A549 (cell line): ENCODE data around the gene MSANTD1. TPM values are rescaled to one million over a fixed set of nuclear protein-coding genes. Genes with fewer than 3 reads are reported as not detected.

Experiments
- ATAC-seq, 2 experiments: fragments of 200-7000 bp in 1 of 2; fragments of >200 bp in 1 of 2; cut with Nextera tagmentation in 1 of 2; cut with Tn5 transposase in 1 of 2; 3 replicates each; pipeline versions ENCODE4 v1.8.0 to v1.9.1; 2018 to 2020; ENCODE audit warnings: mild to moderate bottlenecking in 1 of 2, moderate library complexity in 1 of 2
- CTCF ChIA-PET: fragments of 300-600 bp; sonication (Branson Sonifier 250); formaldehyde crosslinking; extraction: SDS; loops from one replicate; lab custom pipeline; 2021; ENCODE audit warnings: antibody characterized with exemption, inconsistent platforms; lab: Yijun Ruan, JAX
- POLR2A ChIA-PET: fragments of 350-600 bp; formaldehyde crosslinking; extraction: SDS; loops from one replicate; lab custom pipeline; 2021; ENCODE audit warnings: antibody characterized with exemption, inconsistent platforms; lab: Yijun Ruan, JAX
- DNase-seq, 2 experiments: peaks; one replicate each; pipeline versions ENCODE4 v3.0.0 to v3.0.0-alpha.2; 2011 to 2016; ENCODE audit warnings: low read depth in 1 of 2, low spot score in 1 of 2
- FAIRE-seq: peaks from 2 replicates; lab custom pipeline; 2011; peaks lifted over from hg19 to GRCh38; lab: Jason Lieb, UNC
- H3K27ac ChIP-seq, 2 experiments: fragments of >200 bp; sonication (Bioruptor Twin); formaldehyde crosslinking; 3 replicates each; pipeline ENCODE4 v1.5.1; 2016 to 2017
- H3K4me1 ChIP-seq: fragments of >200 bp; sonication (Bioruptor Twin); formaldehyde crosslinking; 3 replicates; pipeline ENCODE4 v1.6.1; 2016
- H3K4me2 ChIP-seq: fragments of >200 bp; sonication (Bioruptor Twin); formaldehyde crosslinking; 3 replicates; pipeline ENCODE4 v1.6.1; 2016
- H3K4me3 ChIP-seq: fragments of >200 bp; sonication (Bioruptor Twin); formaldehyde crosslinking; 3 replicates; pipeline ENCODE4 v1.5.1; 2016
- H3K9me3 ChIP-seq: fragments of >200 bp; sonication (Bioruptor Twin); formaldehyde crosslinking; 3 replicates; pipeline ENCODE4 v1.6.1; 2016
- BCL3 ChIP-seq: fragments of >200 bp; sonication (Bioruptor Twin); formaldehyde crosslinking; IDR thresholded peaks from 3 replicates; pipeline ENCODE4 v1.6.1; 2016
- BHLHE40 ChIP-seq: IDR thresholded peaks from 2 replicates; pipeline ENCODE4 v1.6.1; 2012; ENCODE audit warnings: low read depth, low read length, inconsistent platforms
- CBX2 ChIP-seq: fragments of 200-600 bp; sonication (generic); IDR thresholded peaks from 2 replicates; pipeline ENCODE4 v1.6.1; 2016; ENCODE audit warnings: low read depth, mild to moderate bottlenecking, borderline replicate concordance
- CBX8 ChIP-seq: fragments of 200-600 bp; sonication (generic); IDR thresholded peaks from 2 replicates; pipeline ENCODE4 v1.6.1; 2016
- CEBPB ChIP-seq, 2 experiments: fragments of >200 bp in 1 of 2; sonication (Bioruptor Twin) in 1 of 2; formaldehyde crosslinking in 1 of 2; IDR thresholded peaks; 2 replicates each; pipeline ENCODE4 v1.6.1; 2012 to 2016
- CHD2 ChIP-seq: fragments of 150-350 bp; IDR thresholded peaks from 2 replicates; pipeline ENCODE4 v1.6.1; 2014; ENCODE audit warnings: low read length; ENCODE audit not compliant: partially characterized antibody
- EHMT2 ChIP-seq: fragments of 200-600 bp; sonication (generic); IDR thresholded peaks from 2 replicates; pipeline ENCODE4 v1.6.1; 2016; ENCODE audit warnings: antibody characterized with exemption, low read depth, mild to moderate bottlenecking, moderate library complexity
- EP300 ChIP-seq, 2 experiments: fragments of >200 bp; sonication (Bioruptor Twin); formaldehyde crosslinking; IDR thresholded peaks; 2 replicates in 1 of 2; 3 replicates in 1 of 2; pipeline ENCODE4 v1.6.1; 2016 to 2017
- FOSB ChIP-seq: fragments of 250-450 bp; sonication (Bioruptor Pico); IDR thresholded peaks from 2 replicates; pipeline ENCODE4 v1.5.0; 2020; ENCODE audit warnings: mild to moderate bottlenecking, moderate library complexity
- FOXS1 ChIP-seq: fragments of 250-450 bp; sonication (Bioruptor Pico); IDR thresholded peaks from 2 replicates; pipeline ENCODE4 v1.5.0; 2020; ENCODE audit warnings: mild to moderate bottlenecking, moderate library complexity
- HDAC2 ChIP-seq: fragments of 200-600 bp; sonication (generic); IDR thresholded peaks from 2 replicates; pipeline ENCODE4 v1.6.1; 2016
- HES2 ChIP-seq: fragments of >200 bp; sonication (Bioruptor Twin); formaldehyde crosslinking; IDR thresholded peaks from 2 replicates; pipeline ENCODE4 v1.6.1; 2016
- HOXB13 ChIP-seq: fragments of 250-450 bp; sonication (Bioruptor Pico); IDR thresholded peaks from 2 replicates; pipeline ENCODE4 v1.5.0; 2020; ENCODE audit warnings: low read depth, mild to moderate bottlenecking, moderate library complexity
- HOXB5 ChIP-seq: fragments of 250-450 bp; sonication (Bioruptor Pico); IDR thresholded peaks from 2 replicates; pipeline ENCODE4 v1.5.0; 2020; ENCODE audit warnings: mild to moderate bottlenecking, moderate library complexity
- JUNB ChIP-seq: fragments of >200 bp; sonication (Bioruptor Twin); formaldehyde crosslinking; IDR thresholded peaks from 2 replicates; pipeline ENCODE4 v1.6.1; 2016
- KDM1A ChIP-seq: fragments of 200-600 bp; sonication (generic); IDR thresholded peaks from 2 replicates; pipeline ENCODE4 v1.6.1; 2016; ENCODE audit warnings: low read depth, mild to moderate bottlenecking
- POLR2A ChIP-seq: IDR thresholded peaks from 2 replicates; pipeline ENCODE4 v1.6.1; 2012; ENCODE audit warnings: mild to moderate bottlenecking, low read length
- POLR2AphosphoS2 ChIP-seq: conservative IDR thresholded peaks from 2 replicates; pipeline ENCODE4 v1.6.1; 2012; ENCODE audit warnings: low read length, improper control_type of control experiment, inconsistent platforms
- RFX5 ChIP-seq: fragments of 450-650 bp; IDR thresholded peaks from 2 replicates; pipeline ENCODE4 v1.7.1; 2014; ENCODE audit warnings: antibody characterized with exemption, mild to moderate bottlenecking, moderate library complexity
- TFCP2L1 ChIP-seq: fragments of 250-450 bp; sonication (Bioruptor Pico); IDR thresholded peaks from 2 replicates; pipeline ENCODE4 v1.5.0; 2021; ENCODE audit warnings: mild to moderate bottlenecking
- ZFP36 ChIP-seq: fragments of 450-650 bp; IDR thresholded peaks from 2 replicates; pipeline ENCODE4 v1.6.1; 2014; ENCODE audit warnings: borderline replicate concordance; ENCODE audit not compliant: partially characterized antibody
- ZSCAN20 ChIP-seq: fragments of 250-450 bp; sonication (Bioruptor Pico); IDR thresholded peaks from 2 replicates; pipeline ENCODE4 v1.8.0; 2022; ENCODE audit warnings: mild to moderate bottlenecking, moderate library complexity
- WGBS: methylation state at CpG from one replicate; pipeline ENCODE4 v1.1.6; 2017; ENCODE audit errors: missing lambda C conversion rate; 5-methylcytosine and 5-hydroxymethylcytosine counted together
- polyA plus RNA-seq, 4 experiments: library from polyadenylated mRNA; depleted of rRNA in 3 of 4; stranded (reverse); fragments of >200 nt; fragmentation: RNase III in 1 of 4; extraction: RNeasy Plus Mini Kit Qiagen cat#74134 plus additional on column Dnase treatment in 1 of 4; gene quantifications; 2 replicates in 3 of 4; 3 replicates in 1 of 4; pipeline ENCODE4 v1.2.3, GENCODE V29; 2011 to 2017
- TF ChIP-seq, protein P1 (sequence below): IDR thresholded peaks from 2 replicates; pipeline ENCODE4 v1.6.1; 2012
- TF ChIP-seq, protein P2 (sequence below): fragments of 200-600 bp; sonication (generic); IDR thresholded peaks from 2 replicates; pipeline ENCODE4 v1.6.1; 2016; ENCODE audit warnings: antibody characterized with exemption, mild to moderate bottlenecking, moderate library complexity

MSANTD1 gene
- polyA plus RNA-seq, 2 of the 4 experiments (the other 2 are of a cell fraction), result 0.08 to 0.12 TPM

GRCh38 chr4:3301450-3302172, 52.7 kb downstream of the MSANTD1 start:
- POLR2A ChIA-PET, result no interaction called here
- WGBS, result 92% methylated on average over 15 of the region's 15 CpGs
- TF ChIP-seq FOSB, result no peak
- no peak for TF ChIP-seq BHLHE40
- TF ChIP-seq POLR2AphosphoS2, result no peak
- no peak for TF ChIP-seq KDM1A
- TF ChIP-seq CEBPB (IDR thresholded peaks at IDR 0.05), result no peak
- no peak for TF ChIP-seq RFX5
- no peak for TF ChIP-seq BCL3
- TF ChIP-seq, protein P1, sequence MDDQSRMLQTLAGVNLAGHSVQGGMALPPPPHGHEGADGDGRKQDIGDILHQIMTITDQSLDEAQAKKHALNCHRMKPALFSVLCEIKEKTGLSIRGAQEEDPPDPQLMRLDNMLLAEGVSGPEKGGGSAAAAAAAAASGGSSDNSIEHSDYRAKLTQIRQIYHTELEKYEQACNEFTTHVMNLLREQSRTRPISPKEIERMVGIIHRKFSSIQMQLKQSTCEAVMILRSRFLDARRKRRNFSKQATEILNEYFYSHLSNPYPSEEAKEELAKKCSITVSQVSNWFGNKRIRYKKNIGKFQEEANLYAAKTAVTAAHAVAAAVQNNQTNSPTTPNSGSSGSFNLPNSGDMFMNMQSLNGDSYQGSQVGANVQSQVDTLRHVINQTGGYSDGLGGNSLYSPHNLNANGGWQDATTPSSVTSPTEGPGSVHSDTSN, result no peak
- TF ChIP-seq HES2, result no peak
- TF ChIP-seq ZSCAN20 (CRISPR knock-in tag), result no peak
- TF ChIP-seq, protein P2, sequence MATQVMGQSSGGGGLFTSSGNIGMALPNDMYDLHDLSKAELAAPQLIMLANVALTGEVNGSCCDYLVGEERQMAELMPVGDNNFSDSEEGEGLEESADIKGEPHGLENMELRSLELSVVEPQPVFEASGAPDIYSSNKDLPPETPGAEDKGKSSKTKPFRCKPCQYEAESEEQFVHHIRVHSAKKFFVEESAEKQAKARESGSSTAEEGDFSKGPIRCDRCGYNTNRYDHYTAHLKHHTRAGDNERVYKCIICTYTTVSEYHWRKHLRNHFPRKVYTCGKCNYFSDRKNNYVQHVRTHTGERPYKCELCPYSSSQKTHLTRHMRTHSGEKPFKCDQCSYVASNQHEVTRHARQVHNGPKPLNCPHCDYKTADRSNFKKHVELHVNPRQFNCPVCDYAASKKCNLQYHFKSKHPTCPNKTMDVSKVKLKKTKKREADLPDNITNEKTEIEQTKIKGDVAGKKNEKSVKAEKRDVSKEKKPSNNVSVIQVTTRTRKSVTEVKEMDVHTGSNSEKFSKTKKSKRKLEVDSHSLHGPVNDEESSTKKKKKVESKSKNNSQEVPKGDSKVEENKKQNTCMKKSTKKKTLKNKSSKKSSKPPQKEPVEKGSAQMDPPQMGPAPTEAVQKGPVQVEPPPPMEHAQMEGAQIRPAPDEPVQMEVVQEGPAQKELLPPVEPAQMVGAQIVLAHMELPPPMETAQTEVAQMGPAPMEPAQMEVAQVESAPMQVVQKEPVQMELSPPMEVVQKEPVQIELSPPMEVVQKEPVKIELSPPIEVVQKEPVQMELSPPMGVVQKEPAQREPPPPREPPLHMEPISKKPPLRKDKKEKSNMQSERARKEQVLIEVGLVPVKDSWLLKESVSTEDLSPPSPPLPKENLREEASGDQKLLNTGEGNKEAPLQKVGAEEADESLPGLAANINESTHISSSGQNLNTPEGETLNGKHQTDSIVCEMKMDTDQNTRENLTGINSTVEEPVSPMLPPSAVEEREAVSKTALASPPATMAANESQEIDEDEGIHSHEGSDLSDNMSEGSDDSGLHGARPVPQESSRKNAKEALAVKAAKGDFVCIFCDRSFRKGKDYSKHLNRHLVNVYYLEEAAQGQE, result no peak
- TF ChIP-seq POLR2A, result no peak

DNA sequence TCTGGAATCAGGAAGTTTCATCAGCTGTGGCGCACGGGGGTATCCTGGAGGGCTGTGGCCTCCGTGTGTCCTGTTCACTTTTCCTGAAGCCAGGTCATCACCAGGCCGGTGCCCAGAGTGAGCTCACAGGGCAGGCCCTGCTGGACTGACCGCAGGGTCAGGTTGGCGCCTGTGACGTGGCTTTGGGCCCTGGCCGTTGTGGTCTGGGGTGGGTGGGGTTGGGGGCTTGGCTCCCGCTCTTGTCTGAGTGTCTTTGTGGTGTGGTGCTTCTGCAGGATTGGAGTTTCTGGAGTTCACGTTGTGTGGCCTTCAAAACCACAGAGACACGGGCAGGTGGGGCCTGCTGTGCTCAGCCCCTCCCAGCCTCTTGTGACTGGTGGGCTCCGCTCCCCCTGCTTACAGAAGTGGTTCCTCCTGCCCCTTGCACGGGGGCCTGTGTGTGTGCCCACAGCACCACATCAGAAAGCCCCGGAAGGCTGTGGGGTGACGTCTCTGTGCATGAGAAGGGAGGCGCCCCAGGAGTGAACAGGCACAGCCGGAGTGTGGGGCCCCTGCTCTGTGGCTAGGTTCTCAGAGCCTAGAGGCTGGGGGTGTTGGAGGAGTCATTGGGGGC, 53.3 kb downstream of the MSANTD1 start:
- ATAC-seq (no peak), FAIRE-seq (no peak), DNase-seq (no peak)
- H3K27ac ChIP-seq, result no peak overlapping the region
- 74% methylated on average over 4 of the region's 17 CpGs for WGBS
- no peak overlapping the region for H3K4me3 ChIP-seq
- H3K4me2 ChIP-seq, result no peak overlapping the region
- no peaks in the 10 kb centered on the region for H3K9me3 ChIP-seq
- CTCF ChIA-PET, result interaction anchor here (0.6 kb wide), 1 partner anchor 54 kb away, joined by 3 read pairs; no protein-coding TSS in a partner anchor
- POLR2A ChIA-PET, result no interaction called here
- peaks cover 7% of the 10 kb centered on the region; the same call in 1 of the 3 replicates for H3K4me1 ChIP-seq
- TF ChIP-seq JUNB (no peak), HOXB5 (CRISPR knock-in tag) (no peak), CHD2 (no peak), CBX2 (no peak), HDAC2 (no peak), HOXB13 (no peak), ZFP36 (no peak), EHMT2 (no peak), TFCP2L1 (no peak), KDM1A (no peak), EP300 (IDR thresholded peaks at IDR 0.05) (no peak), POLR2AphosphoS2 (no peak), FOXS1 (CRISPR knock-in tag) (no peak), CBX8 (no peak), BCL3 (no peak)

More at GRCh38 chr4:3301450-3302172, 52.7 kb downstream of the MSANTD1 start:
- FAIRE-seq (no peak), ATAC-seq (no peak), DNase-seq (no peak)
- Histone ChIP-seq H3K27ac (no peak overlapping the region), H3K4me1 (peaks cover 7% of the 10 kb centered on the region; the same call in 1 of the 3 replicates), H3K4me2 (no peak overlapping the region), H3K4me3 (no peak overlapping the region), H3K9me3 (no peaks in the 10 kb centered on the region)
- CTCF ChIA-PET, result no interaction called here
